ENCODE data around the gene HSPB7.
"Not testable (repeated sequence)": the region's sequence is repeated elsewhere in the genome, so short reads cannot be mapped to it uniquely, and the experiment has no call there.

The HSPB7 gene

GRCh38 chr1:16055613-16056520 is 38.0 kb upstream of the HSPB7 start:
- Histone ChIP-seq H3K4me3 (replicated peaks; ENCODE audit: low read depth, low read length) (no peak overlapping the region), H3K27me3 (replicated peaks; ENCODE audit: control insufficient read depth, insufficient read depth, low read length) (peaks cover 1% of the 10 kb centered on the region; the same call in 1 of the 2 replicates), H3K36me3 (ENCODE audit: control insufficient read depth, insufficient read depth, low read length) (no peaks in the 10 kb centered on the region)
- peak; percentile 73 for DNase-seq (ENCODE audit: extremely low read depth, insufficient read length)
- TF ChIP-seq, protein P1, sequence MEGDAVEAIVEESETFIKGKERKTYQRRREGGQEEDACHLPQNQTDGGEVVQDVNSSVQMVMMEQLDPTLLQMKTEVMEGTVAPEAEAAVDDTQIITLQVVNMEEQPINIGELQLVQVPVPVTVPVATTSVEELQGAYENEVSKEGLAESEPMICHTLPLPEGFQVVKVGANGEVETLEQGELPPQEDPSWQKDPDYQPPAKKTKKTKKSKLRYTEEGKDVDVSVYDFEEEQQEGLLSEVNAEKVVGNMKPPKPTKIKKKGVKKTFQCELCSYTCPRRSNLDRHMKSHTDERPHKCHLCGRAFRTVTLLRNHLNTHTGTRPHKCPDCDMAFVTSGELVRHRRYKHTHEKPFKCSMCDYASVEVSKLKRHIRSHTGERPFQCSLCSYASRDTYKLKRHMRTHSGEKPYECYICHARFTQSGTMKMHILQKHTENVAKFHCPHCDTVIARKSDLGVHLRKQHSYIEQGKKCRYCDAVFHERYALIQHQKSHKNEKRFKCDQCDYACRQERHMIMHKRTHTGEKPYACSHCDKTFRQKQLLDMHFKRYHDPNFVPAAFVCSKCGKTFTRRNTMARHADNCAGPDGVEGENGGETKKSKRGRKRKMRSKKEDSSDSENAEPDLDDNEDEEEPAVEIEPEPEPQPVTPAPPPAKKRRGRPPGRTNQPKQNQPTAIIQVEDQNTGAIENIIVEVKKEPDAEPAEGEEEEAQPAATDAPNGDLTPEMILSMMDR (IDR thresholded peaks at IDR 0.05; ENCODE audit: insufficient read depth, low read length, poor library complexity, severe bottlenecking) = peak; percentile 99

DNA sequence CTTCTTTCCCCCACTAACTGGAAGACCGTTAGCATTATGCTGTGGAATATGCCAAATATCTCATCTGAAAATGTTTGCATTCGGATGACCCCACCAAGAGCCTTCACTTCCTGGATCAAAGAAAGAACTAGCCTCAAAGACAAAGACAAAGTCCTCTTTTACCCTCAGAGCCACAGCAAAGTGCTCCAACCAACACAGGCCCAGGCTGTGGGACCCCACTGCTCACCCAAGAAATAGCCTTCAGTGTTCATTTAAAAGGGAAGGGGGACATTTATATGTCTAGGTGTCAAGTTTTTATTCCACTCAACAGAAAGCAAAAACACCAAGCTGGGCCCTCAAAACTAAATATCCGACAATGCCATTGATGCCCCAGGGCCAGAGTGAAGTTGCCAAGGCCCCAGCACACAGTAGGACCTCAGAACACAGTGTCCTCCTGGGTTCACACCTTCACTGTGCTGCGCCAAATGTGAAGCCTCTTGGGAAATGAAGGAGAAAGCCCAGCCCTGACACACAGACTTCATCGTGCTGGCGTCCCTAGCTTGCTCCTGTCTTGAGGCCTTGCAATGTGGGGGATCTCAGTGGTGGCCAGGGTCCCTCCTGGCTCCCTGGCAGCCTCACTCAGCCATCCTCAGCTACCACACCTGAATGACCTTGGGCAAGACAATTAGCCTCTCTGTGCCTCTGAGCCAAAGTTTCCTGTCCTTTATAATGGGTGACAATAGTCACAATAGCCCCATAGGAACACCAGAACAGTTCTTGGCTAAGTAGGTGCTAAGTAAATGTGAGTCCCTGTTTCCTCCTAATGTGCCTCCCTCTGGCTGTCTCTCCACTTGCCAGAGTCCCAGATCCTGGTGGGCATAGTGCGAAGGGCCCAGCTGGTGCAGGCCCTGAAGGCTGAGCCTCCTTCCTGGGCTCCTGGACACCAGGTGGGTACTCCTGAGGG is 37.0 kb upstream of the HSPB7 start:
- Histone ChIP-seq H3K27me3 (replicated peaks; ENCODE audit: control insufficient read depth, insufficient read depth, low read length) (no peaks in the 10 kb centered on the region; the same call in 1 of the 2 replicates), H3K36me3 (ENCODE audit: control insufficient read depth, insufficient read depth, low read length) (no peaks in the 10 kb centered on the region), H3K4me3 (replicated peaks; ENCODE audit: low read depth, low read length) (no peak overlapping the region)
- DNase-seq (ENCODE audit: extremely low read depth, insufficient read length) = no peak
- TF ChIP-seq, protein P1 (IDR thresholded peaks at IDR 0.05; ENCODE audit: insufficient read depth, low read length, poor library complexity, severe bottlenecking) = no peak

GRCh38 chr1:16053781-16054502 is 36.1 kb upstream of the HSPB7 start:
- no peak overlapping the region for H3K4me3 ChIP-seq (replicated peaks; ENCODE audit: low read depth, low read length)
- TF ChIP-seq, protein P1 (IDR thresholded peaks at IDR 0.05; ENCODE audit: insufficient read depth, low read length, poor library complexity, severe bottlenecking) = no peak

GRCh38 chr1:16051949-16052348 is 34.1 kb upstream of the HSPB7 start:
- H3K36me3 ChIP-seq (ENCODE audit: control insufficient read depth, insufficient read depth, low read length); DNase-seq (ENCODE audit: extremely low read depth, insufficient read length); H3K27me3 ChIP-seq (replicated peaks; ENCODE audit: control insufficient read depth, insufficient read depth, low read length); H3K4me3 ChIP-seq (replicated peaks; ENCODE audit: low read depth, low read length): not testable (repeated sequence)

More at GRCh38 chr1:16053781-16054502, 36.1 kb upstream of the HSPB7 start:
- H3K36me3 ChIP-seq (ENCODE audit: control insufficient read depth, insufficient read depth, low read length) = no peaks in the 10 kb centered on the region
- no peaks in the 10 kb centered on the region; the same call in 1 of the 2 replicates for H3K27me3 ChIP-seq (replicated peaks; ENCODE audit: control insufficient read depth, insufficient read depth, low read length)
- no peak for DNase-seq (ENCODE audit: extremely low read depth, insufficient read length)

GRCh38 chr1:16051039-16051438 is 33.2 kb upstream of the HSPB7 start:
- no peak for DNase-seq (ENCODE audit: extremely low read depth, insufficient read length)
- TF ChIP-seq, protein P1 (IDR thresholded peaks at IDR 0.05; ENCODE audit: insufficient read depth, low read length, poor library complexity, severe bottlenecking) = no peak
- Histone ChIP-seq H3K4me3 (replicated peaks; ENCODE audit: low read depth, low read length) (no peak overlapping the region), H3K36me3 (ENCODE audit: control insufficient read depth, insufficient read depth, low read length) (no peaks in the 10 kb centered on the region), H3K27me3 (replicated peaks; ENCODE audit: control insufficient read depth, insufficient read depth, low read length) (no peaks in the 10 kb centered on the region; the same call in 1 of the 2 replicates)

Measured in GM06990 (cell line).